ENCODE measurements around the gene RCE1.
A peak's percentile ranks its signal among the peaks of the same experiment; 100 is the strongest.

The RCE1 gene

DNA sequence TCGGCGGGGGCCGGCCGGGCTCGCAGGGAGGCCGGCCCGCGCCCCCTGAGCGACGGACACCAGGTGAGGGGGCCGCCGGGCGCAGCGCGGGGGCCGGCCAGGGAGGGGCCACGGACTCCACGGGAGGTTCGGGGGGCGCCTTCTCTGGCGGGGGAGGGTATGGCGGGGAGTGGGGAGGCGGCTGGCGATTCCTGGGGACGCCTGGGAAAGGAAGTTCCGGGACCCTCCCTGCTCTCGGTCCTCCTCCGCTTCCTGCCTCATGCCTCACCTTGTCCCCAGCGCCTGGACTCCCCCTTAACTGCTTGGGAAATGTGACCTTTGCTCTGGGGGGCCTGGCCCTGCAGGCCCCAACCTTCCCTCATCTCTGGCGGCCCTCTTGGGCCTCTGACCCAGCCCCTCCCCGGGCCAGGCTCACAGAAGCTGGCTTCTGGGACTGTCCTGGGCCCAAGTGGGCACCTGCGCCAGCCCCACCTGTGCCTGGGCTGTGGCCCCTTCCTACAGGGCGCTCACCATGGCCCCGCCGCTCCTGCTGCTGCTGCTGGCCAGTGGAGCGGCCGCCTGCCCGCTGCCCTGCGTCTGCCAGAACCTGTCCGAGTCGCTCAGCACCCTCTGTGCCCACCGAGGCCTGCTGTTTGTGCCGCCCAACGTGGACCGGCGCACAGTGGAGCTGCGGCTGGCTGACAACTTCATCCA is 14.1 kb downstream of the RCE1 start:
- DNase-seq (ENCODE audit: low read depth) = no peak

DNA sequence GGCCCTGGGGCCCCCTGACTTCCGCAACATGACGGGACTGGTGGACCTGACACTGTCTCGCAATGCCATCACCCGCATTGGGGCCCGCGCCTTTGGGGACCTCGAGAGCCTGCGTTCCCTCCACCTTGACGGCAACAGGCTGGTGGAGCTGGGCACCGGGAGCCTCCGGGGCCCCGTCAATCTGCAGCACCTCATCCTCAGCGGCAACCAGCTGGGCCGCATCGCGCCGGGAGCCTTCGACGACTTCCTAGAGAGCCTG is 14.6 kb downstream of the RCE1 start:
- DNase-seq (ENCODE audit: low read depth) = no peak

DNA sequence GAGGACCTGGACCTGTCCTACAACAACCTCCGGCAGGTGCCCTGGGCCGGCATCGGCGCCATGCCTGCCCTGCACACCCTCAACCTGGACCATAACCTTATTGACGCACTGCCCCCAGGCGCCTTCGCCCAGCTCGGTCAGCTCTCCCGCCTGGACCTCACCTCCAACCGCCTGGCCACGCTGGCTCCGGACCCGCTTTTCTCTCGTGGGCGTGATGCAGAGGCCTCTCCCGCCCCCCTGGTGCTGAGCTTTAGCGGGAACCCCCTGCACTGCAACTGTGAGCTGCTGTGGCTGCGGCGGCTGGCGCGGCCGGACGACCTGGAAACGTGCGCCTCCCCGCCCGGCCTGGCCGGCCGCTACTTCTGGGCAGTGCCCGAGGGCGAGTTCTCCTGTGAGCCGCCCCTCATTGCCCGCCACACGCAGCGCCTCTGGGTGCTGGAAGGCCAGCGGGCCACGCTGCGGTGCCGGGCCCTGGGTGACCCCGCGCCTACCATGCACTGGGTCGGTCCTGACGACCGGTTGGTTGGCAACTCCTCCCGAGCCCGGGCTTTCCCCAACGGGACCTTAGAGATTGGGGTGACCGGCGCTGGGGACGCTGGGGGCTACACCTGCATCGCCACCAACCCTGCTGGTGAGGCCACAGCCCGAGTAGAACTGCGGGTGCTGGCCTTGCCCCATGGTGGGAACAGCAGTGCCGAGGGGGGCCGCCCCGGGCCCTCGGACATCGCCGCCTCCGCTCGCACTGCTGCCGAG is 15.1 kb downstream of the RCE1 start:
- no peak for DNase-seq (ENCODE audit: low read depth)

DNA sequence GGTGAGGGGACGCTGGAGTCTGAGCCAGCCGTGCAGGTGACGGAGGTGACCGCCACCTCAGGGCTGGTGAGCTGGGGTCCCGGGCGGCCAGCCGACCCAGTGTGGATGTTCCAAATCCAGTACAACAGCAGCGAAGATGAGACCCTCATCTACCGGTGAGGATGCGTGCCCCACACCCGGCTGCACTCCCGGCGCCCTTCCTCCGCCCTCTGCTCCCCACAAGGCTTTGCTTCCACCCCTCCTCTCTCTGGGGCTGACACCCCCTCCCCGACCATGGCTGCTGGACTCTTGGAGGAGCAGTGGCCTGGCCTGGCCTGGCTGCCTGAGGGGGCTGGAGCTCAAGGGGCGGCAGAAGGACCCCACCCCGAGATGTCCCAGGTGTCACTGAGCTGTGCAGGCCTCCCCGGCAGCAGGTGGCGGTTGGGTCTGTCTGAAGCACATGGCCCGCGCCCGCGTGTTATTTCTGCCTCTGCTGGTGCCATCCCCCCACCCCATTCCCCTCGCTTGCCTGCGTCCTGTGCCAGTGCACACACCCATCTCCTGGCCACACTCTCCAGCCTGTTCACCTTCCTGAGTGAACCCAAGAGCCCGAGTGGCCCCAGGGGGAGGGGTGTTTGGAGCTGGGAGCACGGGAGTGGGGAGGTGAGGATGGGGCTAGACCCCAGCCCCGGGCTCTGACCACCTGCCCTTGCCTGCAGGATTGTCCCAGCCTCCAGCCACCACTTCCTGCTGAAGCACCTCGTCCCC is 15.9 kb downstream of the RCE1 start:
- no peak for DNase-seq (ENCODE audit: low read depth)

DNA sequence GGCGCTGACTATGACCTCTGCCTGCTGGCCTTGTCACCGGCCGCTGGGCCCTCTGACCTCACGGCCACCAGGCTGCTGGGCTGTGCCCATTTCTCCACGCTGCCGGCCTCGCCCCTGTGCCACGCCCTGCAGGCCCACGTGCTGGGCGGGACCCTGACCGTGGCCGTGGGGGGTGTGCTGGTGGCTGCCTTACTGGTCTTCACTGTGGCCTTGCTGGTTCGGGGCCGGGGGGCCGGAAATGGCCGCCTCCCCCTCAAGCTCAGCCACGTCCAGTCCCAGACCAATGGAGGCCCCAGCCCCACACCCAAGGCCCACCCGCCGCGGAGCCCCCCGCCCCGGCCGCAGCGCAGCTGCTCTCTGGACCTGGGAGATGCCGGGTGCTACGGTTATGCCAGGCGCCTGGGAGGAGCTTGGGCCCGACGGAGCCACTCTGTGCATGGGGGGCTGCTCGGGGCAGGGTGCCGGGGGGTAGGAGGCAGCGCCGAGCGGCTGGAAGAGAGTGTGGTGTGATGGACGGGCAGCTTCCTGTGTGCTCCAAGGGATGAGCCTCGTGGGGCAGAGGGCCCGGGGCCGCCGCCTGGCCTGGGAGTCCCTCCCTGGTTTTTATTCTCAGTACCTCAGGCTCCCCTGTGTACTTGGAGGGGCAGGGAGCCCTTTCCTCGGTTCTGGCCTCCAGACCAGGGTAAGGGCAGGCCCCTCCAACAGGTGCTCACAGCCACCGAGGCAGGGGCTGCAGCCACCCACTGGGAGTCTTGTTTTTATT is 16.6 kb downstream of the RCE1 start:
- no peak for DNase-seq (ENCODE audit: low read depth)

DNA sequence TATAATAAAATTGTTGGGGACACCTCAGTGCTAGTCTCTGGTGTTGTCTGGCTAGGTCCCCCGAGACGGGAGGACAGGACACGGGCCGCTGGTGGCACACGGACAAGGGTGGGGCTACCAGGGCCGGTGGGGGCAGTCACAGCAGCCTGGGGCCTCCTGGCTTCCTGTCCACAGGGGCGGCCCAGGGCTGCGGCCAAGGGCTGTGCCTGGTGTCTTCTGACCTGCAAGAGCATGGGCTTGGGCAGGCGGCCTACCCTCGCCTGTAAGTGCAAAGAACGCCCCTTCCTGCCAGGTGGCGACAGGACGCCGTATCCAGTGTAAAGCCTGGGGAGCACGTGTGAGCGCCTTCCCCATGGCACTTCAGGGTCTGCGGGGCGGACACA is 17.2 kb downstream of the RCE1 start:
- DNase-seq (ENCODE audit: low read depth) = no peak

DNA sequence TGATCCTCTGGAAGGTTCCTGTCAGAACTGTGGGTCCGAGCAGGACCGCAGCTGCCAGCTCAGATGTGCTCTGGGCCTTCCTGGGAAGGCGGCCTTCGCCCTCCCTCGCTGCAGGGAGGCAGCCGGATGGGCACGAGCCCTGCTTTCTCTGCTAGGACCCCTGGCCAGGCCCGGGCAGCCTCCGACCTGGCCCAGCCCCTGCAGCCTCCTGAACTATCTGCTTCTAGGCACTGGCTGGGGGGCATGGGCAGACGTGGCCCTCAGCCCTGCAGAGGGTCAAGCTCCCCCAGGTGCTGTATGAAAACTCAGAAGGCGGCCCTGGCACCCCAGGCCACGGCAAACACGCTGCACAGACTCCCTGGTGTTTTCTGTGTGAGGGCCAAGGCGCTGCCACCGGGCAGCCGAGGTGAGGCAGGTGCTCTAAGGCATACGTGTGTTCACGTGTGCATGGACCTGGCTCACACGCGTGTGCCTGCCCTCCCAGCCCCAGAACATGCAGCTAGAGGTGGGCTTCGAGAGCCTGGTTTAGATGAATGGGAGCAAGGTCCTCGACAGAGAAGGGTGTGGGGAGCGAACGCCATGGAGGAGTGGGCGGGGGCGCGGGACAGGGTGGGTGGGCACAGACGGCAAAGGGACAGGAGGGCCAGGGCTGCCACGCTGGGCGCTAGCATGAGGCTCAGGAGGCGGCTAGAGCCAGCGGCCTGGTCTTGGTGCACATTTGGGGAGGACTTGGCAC is 18.0 kb downstream of the RCE1 start:
- no peak for DNase-seq (ENCODE audit: low read depth)

DNA sequence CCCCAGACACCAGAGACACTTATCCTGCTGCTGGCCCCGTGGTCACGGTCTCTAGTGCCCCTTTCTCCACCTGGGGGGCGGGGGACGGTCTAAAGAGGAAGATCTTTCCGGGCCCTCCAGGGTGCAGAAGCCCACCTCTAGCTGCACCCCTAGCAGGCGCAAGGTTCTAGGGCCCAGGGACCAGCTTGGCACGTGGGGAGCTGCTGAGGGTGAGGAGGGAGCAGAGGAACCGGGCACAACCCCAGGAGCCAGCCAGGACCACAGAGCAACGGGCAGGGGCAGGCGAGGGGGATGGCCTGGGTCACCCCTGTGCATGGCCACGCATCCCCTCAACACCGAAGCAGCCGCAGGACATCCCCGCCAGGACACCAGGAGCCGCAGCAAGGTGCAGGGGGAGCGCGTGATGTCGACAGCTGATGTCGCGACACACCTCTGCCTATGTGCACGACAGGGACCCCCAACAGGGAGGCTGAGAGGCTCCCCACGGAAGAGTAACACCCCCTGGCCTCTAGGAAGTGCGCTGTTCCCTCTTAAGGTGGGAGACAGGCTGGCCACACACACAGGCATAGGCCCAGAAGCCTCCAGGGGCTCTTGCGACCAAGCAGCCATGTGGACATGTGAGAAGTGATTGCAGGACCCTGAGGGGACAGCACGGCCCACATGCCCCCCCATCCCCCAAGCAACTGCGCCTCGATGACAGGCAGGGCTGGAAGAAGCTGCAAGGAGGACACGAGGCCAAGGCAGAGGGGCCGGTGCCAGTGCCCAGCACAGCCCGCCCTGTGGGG is 18.7 kb downstream of the RCE1 start:
- no peak for DNase-seq (ENCODE audit: low read depth)

DNA sequence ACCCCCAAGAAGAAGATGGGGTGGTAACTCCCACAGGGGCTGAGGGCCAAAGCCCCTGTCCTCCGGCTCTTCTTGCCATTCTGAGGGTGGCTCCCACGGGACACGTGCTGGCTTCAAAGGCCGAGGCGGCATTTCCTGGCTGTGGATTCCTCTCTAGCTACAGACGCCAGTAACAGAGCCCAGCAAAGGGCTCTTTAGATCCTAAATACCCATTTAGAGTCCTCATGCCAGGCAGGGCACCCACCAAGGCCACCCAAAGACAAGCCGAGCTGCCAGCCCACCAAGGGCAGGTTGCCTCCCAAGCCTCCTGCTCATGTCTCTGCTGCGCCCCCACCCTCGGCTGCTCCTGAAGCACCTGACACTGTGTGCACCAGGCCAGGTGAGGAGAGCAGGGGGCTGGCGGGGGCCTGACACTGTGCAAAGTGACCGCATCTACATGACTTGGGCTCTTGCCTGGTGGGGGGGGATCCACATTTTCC is 19.4 kb downstream of the RCE1 start:
- DNase-seq (ENCODE audit: low read depth) = no peak

DNA sequence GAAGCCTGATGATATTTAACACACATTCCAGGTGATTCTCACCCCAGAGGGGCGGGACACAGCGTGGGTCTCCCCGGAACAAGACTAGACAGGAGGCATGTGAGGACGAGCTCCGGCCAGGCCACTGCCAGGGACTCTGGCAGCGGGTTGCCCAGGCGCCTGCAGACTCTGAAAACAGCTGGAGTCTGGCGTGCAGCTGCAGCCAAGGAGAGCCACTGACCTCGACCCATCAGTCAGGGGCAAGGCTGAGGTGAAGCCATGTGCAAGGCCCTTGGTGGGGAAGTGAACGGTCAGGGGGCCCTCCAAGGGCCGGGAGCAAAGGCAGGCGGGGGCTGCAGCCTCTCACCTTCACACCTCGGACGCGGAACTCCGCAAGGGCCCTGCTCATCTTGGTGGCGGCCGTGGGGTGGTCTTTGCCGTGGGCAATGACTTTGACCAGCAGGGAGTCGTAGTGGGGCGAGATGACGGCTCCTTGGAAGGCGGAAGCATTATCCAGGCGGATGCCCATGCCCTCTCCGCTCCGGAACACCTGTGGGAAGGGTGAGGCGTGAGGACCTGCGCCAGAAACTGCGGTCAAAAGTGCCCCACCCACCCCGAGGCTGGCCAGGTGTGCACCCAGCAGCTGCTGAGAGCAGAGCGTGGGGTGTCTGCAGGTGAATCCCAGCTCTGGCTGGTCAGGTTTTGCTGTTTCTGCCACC is 20.3 kb downstream of the RCE1 start:
- DNase-seq (ENCODE audit: low read depth) = no peak

DNA sequence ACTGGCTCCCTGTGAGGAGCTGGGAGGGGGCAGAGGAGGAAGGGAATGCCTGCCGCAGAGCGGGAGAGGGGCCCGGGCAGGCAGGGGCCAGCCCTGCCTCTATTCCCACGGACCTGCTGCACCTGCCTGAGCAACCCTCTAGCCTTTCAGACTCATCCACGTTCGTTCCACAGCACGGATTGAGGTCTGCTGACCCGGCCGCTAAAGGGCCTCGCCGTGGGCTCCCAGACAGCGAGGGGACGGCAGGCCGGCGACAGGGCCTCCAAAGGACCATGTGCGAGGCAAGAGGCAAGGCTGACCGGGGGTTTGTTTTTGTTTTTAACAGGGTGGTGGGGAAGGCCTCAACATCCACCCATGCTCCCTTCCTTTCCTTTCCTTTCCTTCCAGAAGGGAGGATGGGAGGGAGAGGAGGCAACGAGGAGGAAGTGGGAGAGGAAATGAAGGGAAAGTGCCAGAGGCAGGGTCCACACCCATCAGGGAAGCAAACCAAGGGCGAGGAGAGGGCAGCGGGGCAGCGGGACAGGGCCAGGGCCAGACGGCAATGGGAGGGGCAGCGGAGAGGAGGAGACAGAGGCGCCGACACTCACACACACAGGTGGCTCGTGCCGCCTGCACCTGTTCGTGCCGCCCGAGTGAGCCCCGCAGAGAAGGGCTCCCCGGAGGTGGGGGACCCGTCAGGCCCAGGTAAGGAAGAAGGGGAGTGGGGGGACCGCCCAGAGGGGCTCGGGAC is 21.1 kb downstream of the RCE1 start:
- no peak for DNase-seq (ENCODE audit: low read depth)

DNA sequence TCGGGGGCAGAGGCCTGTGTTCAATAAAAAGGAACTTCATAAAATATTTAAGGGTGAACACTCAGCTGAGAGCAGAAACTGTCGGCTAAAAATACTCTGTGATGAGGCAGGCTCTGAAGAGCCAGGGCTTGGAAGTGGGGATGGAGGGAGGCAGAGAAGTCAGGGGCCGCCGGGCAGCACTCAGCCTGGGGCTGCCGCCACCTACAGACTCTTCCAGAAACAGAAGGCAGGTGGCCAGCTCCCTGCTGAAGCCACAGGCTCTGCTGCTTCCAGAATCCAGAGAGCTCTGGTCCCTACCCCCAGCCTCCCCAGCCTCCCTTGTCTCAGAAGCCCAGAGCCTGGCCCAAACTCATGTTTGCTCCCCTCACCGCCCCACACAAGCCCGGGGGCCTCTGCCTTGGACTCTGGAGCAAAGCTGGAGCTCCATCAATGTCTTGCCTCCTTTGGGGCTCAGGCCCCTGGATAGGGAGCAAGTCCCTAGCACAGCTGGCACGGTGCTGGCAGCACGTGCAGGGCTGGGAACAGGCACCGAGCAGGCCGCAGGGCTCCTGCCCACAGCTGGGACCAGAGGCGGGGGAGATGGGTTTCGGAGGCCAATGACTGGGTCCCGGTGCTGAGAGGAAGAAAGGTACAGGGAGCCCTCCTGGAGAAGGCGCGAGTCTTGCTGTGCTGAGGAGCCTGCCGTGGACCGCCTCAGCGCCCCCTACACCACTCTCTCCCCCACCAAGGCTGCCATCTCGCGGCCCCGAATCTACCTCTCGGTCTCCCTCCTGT is 21.9 kb downstream of the RCE1 start:
- no peak for DNase-seq (ENCODE audit: low read depth)

DNA sequence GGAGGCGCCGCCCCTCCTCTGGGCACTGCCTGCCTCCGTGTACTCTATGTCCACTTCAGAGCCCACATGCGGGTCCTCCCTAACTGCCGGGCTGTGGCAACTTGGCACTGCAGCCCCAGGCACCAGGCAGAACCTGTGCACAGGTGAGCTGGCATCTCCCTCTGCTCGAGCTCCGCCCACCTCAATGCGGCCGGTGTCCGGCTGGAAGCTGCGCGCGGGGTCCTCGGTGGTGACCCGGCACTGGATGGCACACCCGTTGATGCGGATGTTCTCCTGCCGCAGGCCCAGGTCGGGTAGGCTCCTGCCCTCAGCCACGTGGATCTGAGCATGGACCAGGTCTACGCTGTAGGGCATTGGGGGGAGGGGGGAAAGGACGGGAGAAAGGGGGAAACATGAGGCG is 22.8 kb downstream of the RCE1 start:
- no peak for DNase-seq (ENCODE audit: low read depth)

DNA sequence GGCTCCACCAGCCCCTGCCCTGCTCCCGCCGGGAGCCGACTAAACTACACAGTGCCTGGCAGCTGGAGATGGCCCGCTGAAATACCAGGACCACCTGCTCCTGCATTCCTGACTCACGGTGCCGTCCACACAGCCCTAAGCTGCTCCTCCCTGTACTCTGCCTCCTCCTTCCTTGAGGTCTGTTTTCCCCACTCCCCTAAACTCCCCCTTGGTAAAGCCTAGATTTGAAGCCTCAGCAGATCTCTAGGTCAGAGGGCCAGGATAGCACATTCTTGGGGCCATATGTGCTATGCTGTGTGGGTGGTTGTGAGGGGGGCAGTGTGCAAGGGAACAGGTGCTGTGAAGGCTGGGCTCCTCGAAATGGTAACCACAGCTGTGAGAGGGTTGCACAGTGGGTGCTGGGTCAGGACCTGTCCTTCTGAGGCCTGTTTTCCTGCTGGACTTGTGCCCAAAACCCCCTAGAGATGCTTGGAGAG is 23.3 kb downstream of the RCE1 start:
- no peak for DNase-seq (ENCODE audit: low read depth)

DNA sequence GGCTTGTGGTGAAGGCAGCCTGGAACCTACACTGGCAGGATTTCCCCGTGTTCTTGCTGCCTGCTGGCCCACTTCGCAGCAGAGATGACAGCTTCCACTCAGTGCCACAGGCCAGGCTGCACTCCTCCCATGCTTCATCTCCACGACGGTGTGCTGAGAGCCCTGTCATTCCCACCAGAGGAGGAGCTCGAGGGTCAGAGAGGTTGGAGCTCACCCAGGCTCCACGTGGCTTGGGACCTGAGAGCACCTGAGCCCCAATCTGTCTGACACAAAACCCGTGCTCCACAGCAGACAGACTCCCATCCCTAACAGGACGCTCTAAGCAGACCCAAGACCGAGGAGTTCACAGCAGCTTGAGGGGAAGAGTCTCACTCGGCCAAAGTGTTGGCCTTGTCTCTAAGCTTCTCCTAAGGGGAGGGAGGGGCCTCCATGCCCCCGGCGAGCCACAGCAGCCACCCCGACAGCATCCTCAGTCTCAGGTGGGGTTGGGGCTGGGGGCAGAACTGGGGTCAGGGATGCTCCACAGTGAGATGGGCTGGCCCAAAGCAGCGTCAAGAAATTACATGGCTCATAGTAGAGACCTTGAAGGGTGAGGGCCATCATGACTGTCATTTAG is 24.3 kb downstream of the RCE1 start:
- DNase-seq (ENCODE audit: low read depth) = no peak

DNA sequence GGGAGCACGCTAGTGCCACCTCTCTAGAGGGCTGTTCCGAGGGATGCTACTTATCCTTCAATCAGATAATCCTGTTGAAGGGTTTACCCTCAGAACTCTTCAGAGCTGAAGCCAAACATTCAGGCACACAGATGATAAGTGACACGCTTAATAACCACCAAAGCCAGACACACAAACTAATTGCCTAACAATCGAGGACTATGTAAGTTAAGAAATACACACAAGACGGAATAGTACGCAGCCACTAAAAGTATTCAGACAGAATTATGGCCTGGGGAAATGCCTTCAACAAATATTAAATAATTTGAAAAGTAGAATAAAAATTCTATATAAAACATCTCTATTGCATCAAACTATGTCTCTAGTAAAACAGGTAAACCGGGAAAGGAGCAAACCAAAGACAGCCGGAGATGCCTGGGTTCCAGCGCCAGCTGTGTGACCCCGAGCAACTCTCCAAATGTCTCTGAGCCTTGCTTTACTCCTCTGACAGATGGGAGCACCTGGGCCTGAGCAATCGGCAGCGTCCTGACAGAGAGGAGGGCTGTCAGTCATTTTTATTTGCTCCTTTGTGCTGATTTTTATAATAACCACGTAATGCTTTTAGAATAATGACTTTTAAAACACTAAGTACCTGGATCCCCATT is 25.0 kb downstream of the RCE1 start:
- DNase-seq (ENCODE audit: low read depth) = no peak

DNA sequence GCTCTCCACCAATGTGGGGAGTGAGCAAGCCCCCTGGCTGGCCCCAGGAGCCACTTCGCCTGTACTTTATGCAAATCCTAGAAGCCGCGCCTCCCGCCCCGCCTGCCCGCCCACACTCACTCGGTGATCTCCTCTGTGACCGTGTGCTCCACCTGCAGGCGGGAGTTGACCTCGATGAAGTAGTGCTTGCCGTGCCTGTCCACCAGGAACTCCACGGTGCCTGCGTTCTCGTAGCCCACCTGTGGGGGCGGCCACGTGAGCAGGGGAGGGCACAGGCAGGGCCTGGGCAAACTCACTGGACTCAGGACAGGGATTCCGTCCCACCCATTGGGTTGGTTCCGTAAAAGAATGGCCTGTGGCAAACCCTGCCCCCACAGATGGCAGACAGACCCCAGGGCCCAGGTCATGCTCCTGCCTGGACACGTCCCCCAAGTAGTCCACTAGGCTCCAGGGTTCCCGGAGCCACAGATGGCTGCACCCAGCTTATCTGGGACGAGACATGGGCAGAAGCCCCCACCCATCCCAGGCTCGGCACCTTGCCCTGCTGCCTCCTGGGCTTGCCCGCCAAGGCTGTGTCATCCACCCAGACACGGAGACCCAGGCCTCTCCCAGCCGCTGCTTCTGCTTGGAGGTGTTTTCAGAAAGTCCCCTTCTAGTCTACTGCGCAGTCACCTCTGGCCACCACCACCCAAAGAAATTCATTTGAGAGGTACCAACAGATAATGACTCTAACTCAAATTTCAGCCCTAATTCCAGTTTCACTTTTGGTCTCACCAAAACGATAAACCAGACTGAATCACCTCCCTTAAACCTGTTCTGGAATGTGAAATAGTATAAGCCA is 25.7 kb downstream of the RCE1 start:
- DNase-seq (ENCODE audit: low read depth) = peak; percentile 56
